Fibroblast of villous mesenchyme (primary cell): ENCODE data around the gene ARHGAP27. TPM values are rescaled to one million over a fixed set of nuclear protein-coding genes. Genes with fewer than 3 reads are reported as not detected.
"Not testable (repeated sequence)": the region's sequence is repeated elsewhere in the genome, so short reads cannot be mapped to it uniquely, and the experiment has no call there.

ENCODE experiments used
- DNase-seq: peaks from one replicate; pipeline ENCODE4 v3.0.0-alpha.2; 2010; ENCODE audit warnings: low read depth
- H3K4me3 ChIP-seq: 2 replicates; pipeline ENCODE4 v1.5.1; 2011; ENCODE audit warnings: low read depth, mild to moderate bottlenecking, low read length
- CTCF ChIP-seq: IDR thresholded peaks from 2 replicates; pipeline ENCODE4 v1.5.1; 2012; ENCODE audit warnings: low read depth, mild to moderate bottlenecking, low read length; ENCODE audit not compliant: insufficient read depth
- total RNA-seq: library from RNA; depleted of rRNA; stranded (reverse); fragments of >200 nt; gene quantifications from 2 replicates; pipeline ENCODE4 v1.2.3, GENCODE V29; 2012

ARHGAP27 gene, protein sequence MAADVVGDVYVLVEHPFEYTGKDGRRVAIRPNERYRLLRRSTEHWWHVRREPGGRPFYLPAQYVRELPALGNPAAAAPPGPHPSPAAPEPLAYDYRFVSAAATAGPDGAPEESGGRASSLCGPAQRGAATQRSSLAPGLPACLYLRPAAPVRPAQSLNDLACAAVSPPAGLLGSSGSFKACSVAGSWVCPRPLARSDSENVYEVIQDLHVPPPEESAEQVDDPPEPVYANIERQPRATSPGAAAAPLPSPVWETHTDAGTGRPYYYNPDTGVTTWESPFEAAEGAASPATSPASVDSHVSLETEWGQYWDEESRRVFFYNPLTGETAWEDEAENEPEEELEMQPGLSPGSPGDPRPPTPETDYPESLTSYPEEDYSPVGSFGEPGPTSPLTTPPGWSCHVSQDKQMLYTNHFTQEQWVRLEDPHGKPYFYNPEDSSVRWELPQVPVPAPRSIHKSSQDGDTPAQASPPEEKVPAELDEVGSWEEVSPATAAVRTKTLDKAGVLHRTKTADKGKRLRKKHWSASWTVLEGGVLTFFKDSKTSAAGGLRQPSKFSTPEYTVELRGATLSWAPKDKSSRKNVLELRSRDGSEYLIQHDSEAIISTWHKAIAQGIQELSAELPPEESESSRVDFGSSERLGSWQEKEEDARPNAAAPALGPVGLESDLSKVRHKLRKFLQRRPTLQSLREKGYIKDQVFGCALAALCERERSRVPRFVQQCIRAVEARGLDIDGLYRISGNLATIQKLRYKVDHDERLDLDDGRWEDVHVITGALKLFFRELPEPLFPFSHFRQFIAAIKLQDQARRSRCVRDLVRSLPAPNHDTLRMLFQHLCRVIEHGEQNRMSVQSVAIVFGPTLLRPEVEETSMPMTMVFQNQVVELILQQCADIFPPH
- 0.97 and 1.7 TPM in 2 replicates for total RNA-seq

GRCh38 chr17:45432405-45433158 is at the start of gene ARHGAP27:
Gene ARHGAP27, minus strand, starts transcription at chr17:45432870. Its CDS starts 2,591 bp downstream, at chr17:45430279.
- peak within 1 kb of the TSS; percentile 58 for H3K4me3 ChIP-seq

GRCh38 chr17:45482317-45482716 is 49.6 kb upstream of the ARHGAP27 start:
- not testable (repeated sequence) for H3K4me3 ChIP-seq, DNase-seq

More at GRCh38 chr17:45432405-45433158, at the start of gene ARHGAP27:
- TF ChIP-seq CTCF = no peak
- DNase-seq = peak; percentile 23

GRCh38 chr17:45475436-45475835 is 42.8 kb upstream of the ARHGAP27 start:
- not testable (repeated sequence) for DNase-seq, H3K4me3 ChIP-seq

DNA sequence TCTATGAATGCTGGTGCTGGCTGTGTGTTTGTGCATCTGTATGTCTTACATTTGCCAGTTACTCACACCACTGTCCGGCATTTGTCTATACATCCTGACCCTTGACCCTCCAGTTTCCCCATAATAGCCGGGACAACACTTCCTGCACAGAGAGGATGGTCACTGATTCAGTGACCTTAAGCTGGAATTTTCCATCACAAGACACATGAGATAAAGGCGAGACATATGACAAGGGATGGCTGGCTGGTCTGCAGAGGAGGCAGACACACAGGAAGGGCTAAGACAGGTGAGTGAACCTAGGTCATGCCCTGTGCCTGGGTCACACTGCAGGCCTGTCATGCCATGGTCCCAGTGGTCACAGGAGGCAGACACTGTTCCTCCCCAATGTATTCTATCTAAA is 39.6 kb upstream of the ARHGAP27 start:
- H3K4me3 ChIP-seq, DNase-seq: not testable (repeated sequence)

DNA sequence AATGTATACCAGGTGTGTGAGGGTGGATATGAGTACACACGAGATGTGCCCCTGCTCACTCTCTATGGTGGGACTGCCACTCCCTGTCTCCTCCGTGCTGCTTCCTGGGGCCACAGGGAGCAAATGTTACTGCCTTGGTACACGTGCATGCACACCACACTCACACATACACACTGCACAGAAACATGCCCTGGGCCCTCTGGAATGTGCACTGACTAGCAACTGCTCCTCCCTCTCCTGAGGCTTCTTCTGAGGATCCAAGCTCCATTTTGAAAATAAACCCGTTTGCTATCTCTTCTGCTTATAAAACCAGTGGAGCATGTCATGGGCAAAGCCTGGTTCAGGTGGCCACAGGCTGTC is 36.5 kb upstream of the ARHGAP27 start:
- not testable (repeated sequence) for H3K4me3 ChIP-seq, DNase-seq

DNA sequence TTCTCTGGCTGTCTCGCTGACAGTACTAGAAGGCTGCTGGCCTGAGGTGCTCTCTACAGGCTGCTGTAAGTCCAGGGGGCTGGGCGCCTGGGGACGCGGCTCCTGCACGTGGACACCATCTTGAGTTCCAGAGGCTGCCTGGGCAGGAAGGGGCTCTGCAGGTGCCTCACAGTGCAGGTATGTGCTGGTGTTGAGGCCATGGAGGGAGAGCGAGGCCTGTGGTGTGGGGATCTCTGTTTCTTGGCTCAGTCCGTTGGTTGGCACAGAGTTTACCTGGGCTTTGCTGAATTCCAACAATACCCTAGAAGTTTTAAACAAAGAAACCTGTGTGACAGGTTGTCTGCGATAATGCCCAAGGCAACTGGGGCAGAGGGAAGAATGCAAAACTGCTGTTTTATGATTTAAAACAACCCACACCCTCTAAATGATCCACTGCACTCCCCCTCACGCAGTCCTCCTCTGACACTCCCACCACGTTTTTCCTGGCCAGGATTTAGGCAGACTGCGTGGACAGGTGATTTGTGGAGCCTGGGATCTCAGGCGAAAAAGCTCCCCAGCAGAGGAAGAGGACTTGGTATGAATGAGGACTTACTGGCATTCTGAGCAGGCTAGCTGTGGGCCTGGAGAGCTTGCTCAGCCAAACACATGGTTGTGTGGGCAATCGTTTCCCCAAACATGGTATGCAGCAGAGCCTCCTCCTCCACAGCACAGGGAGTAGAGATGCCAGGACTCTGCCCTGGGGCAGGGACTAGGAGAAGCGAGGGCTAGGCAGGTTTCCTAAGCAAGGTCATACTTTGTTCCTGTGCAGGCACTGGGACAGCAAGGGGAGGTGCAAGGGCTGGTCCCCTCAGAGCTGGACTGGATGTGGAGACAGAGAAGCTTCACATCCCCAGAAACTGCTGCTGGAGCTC is 35.9 kb upstream of the ARHGAP27 start:
- H3K4me3 ChIP-seq, DNase-seq: not testable (repeated sequence)

- peak; percentile 26 for DNase-seq
- not testable (repeated sequence) for H3K4me3 ChIP-seq
Observed at GRCh38 chr17:45461524-45462327, 29.1 kb upstream of the ARHGAP27 start.

- not testable (repeated sequence) for H3K4me3 ChIP-seq
Observed at GRCh38 chr17:45460422-45460821, 27.8 kb upstream of the ARHGAP27 start.

DNA sequence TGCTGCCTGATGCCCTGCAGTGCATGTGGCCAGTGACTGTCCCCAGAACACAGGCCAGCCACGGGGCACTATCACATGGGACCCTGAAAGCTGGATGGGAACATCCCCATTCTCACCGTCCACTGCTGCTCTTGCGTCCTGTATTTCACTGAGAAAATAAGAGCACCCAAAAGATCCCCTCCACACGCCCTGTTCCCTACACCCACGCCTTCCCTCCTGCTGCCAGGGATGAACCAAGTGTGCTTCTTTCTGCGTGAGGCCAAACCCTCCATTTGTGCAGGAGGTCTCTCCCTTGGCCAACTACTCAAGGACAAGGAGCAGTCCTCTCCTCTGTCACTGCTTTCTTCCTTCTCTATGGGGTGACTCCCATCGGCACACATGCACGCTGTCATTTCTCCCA is 21.7 kb upstream of the ARHGAP27 start:
- DNase-seq, H3K4me3 ChIP-seq: not testable (repeated sequence)

More at GRCh38 chr17:45460422-45460821, 27.8 kb upstream of the ARHGAP27 start:
- not testable (repeated sequence) for DNase-seq

DNA sequence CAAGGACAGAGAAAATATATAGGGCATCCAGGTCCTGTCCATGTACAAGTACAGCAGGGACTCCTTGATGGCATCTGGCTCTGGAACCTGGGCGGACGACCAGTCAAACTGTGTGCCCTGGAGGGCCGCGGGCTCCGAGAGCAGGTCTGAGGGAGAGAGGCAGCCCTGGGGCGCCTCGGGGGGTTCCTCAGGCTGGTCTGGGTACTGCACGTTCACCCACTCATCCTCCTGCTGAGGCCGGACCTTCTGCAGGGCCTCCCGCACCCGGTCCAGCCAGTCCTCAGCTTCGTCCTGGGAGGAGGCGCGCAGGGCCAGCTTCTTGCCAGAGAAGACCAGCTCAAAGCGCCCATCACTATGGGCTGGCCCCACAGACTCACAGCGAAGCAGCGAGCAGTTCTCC is 21.1 kb upstream of the ARHGAP27 start:
- H3K4me3 ChIP-seq, DNase-seq: not testable (repeated sequence)

GRCh38 chr17:45453225-45453534 is 20.5 kb upstream of the ARHGAP27 start:
- not testable (repeated sequence) for DNase-seq, H3K4me3 ChIP-seq

GRCh38 chr17:45452329-45453224 is 19.9 kb upstream of the ARHGAP27 start:
- not testable (repeated sequence) for H3K4me3 ChIP-seq, DNase-seq

GRCh38 chr17:45451660-45452059 is 19.0 kb upstream of the ARHGAP27 start:
- not testable (repeated sequence) for H3K4me3 ChIP-seq, DNase-seq
